Thyroid gland (tissue), 4 donors: ENCODE results near the gene CAST.

Experiments used
- POLR2A ChIP-seq, 2 donors: fragments of 450-650 bp; IDR thresholded peaks; one replicate each; pipeline ENCODE4 v1.6.1; 2017; ENCODE audit warnings: antibody characterized with exemption in 2 of 2, mild to moderate bottlenecking in 2 of 2, moderate library complexity in 1 of 2
- TF ChIP-seq, protein P1 (sequence below), 6 experiments: fragments of 200-600 bp in 3 of 6; fragments of 450-650 bp in 3 of 6; sonication (generic) in 3 of 6; IDR thresholded peaks; one replicate each; pipeline ENCODE4 v1.5.1; 2016 to 2019; ENCODE audit warnings: antibody characterized with exemption in 6 of 6, mild to moderate bottlenecking in 2 of 6, inconsistent platforms in 1 of 6, moderate library complexity in 1 of 6

DNA sequence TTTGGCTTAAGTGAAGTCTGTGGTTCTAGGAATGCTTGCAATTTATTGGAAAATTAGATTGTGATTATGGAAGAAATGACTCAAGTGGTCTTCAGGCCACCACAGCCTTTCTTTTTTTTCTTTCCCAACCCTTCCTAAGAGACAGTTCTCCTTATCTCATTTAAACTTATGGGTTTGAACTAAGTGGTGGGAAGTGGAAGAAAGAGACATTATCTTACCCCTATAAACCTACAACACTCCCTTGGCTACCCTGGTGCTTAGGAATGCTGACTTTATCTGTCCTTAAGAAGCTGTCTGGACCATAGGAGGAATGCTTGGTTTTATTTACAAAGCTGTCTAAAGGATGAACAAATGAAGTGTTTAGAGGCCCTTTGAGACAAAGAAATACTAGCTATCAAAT, 150.7 kb downstream of the CAST start:
- TF ChIP-seq, protein P1, sequence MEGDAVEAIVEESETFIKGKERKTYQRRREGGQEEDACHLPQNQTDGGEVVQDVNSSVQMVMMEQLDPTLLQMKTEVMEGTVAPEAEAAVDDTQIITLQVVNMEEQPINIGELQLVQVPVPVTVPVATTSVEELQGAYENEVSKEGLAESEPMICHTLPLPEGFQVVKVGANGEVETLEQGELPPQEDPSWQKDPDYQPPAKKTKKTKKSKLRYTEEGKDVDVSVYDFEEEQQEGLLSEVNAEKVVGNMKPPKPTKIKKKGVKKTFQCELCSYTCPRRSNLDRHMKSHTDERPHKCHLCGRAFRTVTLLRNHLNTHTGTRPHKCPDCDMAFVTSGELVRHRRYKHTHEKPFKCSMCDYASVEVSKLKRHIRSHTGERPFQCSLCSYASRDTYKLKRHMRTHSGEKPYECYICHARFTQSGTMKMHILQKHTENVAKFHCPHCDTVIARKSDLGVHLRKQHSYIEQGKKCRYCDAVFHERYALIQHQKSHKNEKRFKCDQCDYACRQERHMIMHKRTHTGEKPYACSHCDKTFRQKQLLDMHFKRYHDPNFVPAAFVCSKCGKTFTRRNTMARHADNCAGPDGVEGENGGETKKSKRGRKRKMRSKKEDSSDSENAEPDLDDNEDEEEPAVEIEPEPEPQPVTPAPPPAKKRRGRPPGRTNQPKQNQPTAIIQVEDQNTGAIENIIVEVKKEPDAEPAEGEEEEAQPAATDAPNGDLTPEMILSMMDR (IDR thresholded peaks at IDR 0.05), result no peak
- no peak for TF ChIP-seq POLR2A (IDR thresholded peaks at IDR 0.05)
